Stimulated activated naive B cell treated with anti-CD40 and anti-IgM and Interleukin-4, amounts not matched to agents 10 μg/mL and 1 μg/mL and 100 μg/mL, for 72 hours (primary cell): ENCODE results near the gene ZDBF2.
"Not testable (repeated sequence)": the region's sequence is repeated elsewhere in the genome, so short reads cannot be mapped to it uniquely, and the experiment has no call there.

Source experiments
- ATAC-seq, 2 donors: fragments of 150-1000 bp; cut with Tn5 transposase; replicated peaks; 2 replicates each; pipeline ENCODE4 v1.10.0; 2021; ENCODE audit warnings: moderate library complexity in 1 of 2
- DNase-seq: peaks from one replicate; pipeline ENCODE4 v3.0.0; 2021
- H3K27ac Mint-ChIP-seq: one replicate; pipeline ENCODE4 v1.8.0; 2022; ENCODE audit warnings: mild to moderate bottlenecking, mixed read lengths
- H3K27me3 Mint-ChIP-seq, 2 donors: one replicate each; pipeline ENCODE4 v1.8.0; 2022; ENCODE audit warnings: mixed read lengths in 2 of 2
- H3K36me3 Mint-ChIP-seq, 2 donors: one replicate each; pipeline ENCODE4 v1.8.0; 2022; ENCODE audit warnings: mixed read lengths in 2 of 2, mild to moderate bottlenecking in 1 of 2
- H3K4me1 Mint-ChIP-seq, 2 donors: one replicate each; pipeline ENCODE4 v1.8.0; 2022; ENCODE audit warnings: mixed read lengths in 2 of 2, mild to moderate bottlenecking in 1 of 2
- H3K4me3 Mint-ChIP-seq, 2 donors: one replicate each; pipeline ENCODE4 v1.8.0; 2022; ENCODE audit warnings: mild to moderate bottlenecking in 2 of 2, mixed read lengths in 2 of 2, moderate library complexity in 1 of 2
- H3K9me3 Mint-ChIP-seq, 2 donors: one replicate each; pipeline ENCODE4 v1.8.0; 2022; ENCODE audit warnings: mixed read lengths in 2 of 2, mild to moderate bottlenecking in 1 of 2

Gene ZDBF2

DNA sequence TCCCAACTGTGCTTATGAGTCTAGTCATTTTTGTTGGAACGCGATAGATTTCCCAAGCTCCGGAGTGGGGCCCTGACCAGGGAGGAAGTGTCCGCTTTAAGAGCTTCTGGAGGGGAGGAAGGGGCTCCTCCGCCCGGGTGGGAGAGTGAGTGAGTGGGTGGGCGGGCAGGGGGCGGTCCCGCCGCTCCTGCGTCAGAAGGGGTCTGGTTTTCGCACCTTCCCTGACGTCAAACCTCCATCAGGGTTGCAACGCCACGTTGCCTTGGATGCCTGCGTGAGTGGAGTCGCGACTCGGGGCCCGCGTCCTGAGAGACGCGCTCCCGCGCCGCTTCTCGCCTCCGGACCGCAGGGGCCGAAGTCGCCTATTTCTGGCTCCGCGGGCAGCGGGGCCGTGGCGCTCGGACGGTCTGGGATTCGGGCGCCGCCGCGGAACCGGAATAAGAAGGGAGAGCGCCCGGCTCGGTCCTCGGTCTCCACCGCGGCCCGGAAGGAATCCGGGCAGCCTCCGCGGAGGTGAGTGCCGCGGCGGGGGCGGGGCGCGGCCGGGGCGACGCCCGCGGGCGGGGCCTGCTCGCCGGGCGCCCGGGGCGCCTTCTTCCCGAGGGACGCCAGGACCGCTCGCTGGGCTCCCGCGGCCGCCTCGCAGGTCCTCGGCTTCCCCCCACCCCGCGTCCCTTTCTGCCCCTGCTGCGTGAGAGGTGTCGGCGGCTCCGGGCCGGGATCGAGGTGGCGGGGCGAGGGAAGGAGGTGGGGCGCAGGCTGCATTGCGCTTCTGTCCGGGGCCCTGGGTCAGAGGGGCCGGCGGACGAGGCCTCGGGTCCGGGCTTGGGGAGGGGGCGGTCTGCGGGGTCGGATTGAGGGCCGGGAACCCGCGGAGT is at the start of gene ZDBF2:
Gene ZDBF2, plus strand, starts transcription at position 230 of the 878 bp plus-strand sequence. CDS start 7,187 bp downstream, outside the sequence.
- peak; percentile 83 to 88 for ATAC-seq
- peaks cover 0 to 1% of the 10 kb centered on the region in 2 donors for H3K9me3 Mint-ChIP-seq

DNA sequence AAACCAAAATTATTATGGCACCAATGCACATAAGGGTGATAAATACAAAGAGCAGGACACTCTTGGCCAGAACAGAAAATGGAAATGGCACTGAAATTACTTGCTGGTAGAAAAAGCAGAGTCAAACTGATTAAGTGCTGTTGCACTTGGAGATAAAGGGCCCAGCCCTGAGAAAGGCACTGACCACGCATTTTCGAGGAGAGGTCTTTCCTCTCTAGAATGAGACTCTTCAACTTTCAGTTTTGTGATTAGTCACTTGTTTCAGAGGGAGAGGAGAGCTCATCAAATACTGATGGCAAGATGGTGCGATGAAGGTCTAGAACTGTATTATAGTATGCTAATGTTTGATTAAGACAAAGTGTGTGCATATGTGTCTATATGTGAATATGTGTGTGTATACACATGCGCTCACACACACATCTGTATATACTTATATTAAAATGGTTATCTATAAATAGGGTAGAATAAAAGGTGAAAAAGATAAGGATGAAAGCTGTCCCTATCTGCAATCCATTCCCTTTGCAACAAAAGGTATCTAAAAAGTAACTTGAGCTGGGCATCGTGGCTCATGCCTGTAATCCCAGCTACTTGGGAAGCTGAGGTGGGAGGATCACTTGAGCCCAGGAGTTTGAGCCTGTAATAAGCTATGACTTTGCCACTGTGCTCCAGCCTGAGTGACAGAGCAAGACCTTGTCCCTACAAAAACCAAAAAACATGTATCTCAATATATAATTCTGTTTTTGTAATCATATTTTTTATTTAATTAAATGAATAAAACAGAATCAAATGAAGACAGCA is 48.8 kb upstream of the ZDBF2 start:
- H3K27me3 Mint-ChIP-seq, result peaks cover 16 to 20% of the 10 kb centered on the region in 2 donors
- no peak overlapping the region for H3K27ac Mint-ChIP-seq
- no peak for DNase-seq
- H3K36me3 Mint-ChIP-seq, result peaks cover 0 to 7% of the 10 kb centered on the region in 2 donors
- H3K4me3 Mint-ChIP-seq, result no peak overlapping the region
- H3K9me3 Mint-ChIP-seq, result peaks cover 7% of the 10 kb centered on the region in 2 donors
- no peak for ATAC-seq
- H3K4me1 Mint-ChIP-seq, result no peaks in the 10 kb centered on the region

More for the DNA sequence above, at the start of gene ZDBF2:
- DNase-seq, result peak; percentile 53
- Mint-ChIP-seq H3K27ac (peak within 1 kb of the TSS; percentile 97), H3K27me3 (peaks cover 26 to 29% of the 10 kb centered on the region in 2 donors), H3K36me3 (peaks cover 0 to 1% of the 10 kb centered on the region in 2 donors), H3K4me3 (peak within 1 kb of the TSS; percentile 93 to 94), H3K4me1 (peaks cover 3 to 16% of the 10 kb centered on the region in 2 donors)

DNA sequence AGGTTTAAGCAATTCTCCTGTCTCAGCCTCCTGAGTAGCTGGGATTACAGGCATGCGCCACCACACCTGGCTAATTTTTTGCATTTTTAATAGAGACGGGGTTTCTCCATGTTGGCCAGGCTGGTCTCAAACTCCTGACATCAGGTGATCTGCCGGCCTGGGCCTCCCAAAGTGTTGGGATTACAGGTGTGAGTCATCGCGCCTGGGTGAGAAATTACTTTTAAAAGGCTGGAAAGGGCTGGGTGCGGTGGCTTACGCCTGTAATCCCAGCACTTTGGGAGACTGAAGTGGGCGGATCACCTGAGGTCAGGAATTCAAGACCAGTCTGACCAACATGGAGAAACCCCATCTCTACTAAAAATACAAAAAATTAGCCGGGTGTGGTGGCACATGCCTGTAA is 45.8 kb upstream of the ZDBF2 start:
- H3K27me3 Mint-ChIP-seq, result peaks cover 23 to 25% of the 10 kb centered on the region in 2 donors
- H3K27ac Mint-ChIP-seq, H3K36me3 Mint-ChIP-seq, H3K4me1 Mint-ChIP-seq, ATAC-seq, H3K4me3 Mint-ChIP-seq, DNase-seq, H3K9me3 Mint-ChIP-seq: not testable (repeated sequence)

DNA sequence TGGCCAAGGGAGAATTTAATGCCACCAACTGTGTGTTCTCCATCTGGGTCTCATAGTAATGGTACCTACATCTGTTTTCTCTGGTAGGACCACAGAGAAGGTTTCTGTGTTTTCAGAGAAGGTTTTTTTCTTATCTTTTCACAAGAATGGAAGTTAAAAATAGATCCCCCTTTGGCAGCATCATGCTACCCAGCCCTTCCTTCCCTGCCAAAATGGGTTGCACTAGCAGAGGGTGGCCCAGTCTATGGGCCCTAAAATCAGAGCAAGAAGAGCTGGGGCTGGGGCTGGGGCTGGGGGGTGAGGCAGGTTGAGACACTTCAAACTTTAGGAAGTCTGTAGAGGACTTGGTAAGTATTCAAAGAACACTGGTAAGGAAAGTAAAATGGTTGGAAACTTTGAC is 44.8 kb upstream of the ZDBF2 start:
- H3K4me1 Mint-ChIP-seq, result peaks cover 0 to 1% of the 10 kb centered on the region in 2 donors

DNA sequence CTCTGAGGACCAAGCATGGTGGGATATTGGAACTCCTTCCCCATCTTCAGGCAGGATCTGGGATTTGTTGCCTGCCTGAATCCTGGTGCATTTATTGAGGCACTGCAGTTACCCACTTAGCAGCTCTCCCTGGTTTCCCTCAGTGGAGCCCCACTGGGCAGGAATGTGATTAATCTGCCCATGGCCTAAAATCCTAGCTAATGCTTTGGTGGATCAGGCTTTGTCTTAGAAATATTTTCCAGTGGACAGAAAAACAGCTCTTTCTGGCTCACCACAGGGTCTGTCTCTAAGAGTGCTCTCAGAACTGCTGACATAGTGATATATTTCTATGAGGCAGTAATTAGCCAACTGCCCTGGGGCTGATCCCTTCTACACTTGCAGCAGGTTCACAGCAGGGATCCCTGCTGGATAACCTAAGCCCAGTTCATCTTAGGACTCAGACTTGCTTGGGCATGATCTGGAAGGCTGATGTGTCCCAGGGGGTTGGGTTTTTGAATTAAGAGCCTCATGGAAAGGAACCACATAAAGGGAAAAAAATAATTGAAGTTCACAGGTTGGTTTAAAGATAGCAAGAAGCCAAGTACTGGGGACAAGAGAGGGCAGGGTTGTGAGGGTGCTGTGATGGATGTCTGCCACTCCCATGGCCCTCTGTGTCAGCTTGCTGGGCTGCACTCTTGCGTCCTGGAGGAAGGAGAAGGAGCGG is 44.3 kb upstream of the ZDBF2 start:
- peaks cover 0 to 3% of the 10 kb centered on the region in 2 donors for H3K36me3 Mint-ChIP-seq
- peaks cover 0 to 1% of the 10 kb centered on the region in 2 donors for H3K4me1 Mint-ChIP-seq
- H3K4me3 Mint-ChIP-seq, result no peak overlapping the region

More for the DNA sequence above, 44.8 kb upstream of the ZDBF2 start:
- H3K27me3 Mint-ChIP-seq, result peaks cover 23 to 25% of the 10 kb centered on the region in 2 donors
- H3K9me3 Mint-ChIP-seq, result peaks cover 0 to 2% of the 10 kb centered on the region in 2 donors
- H3K4me3 Mint-ChIP-seq, result no peak overlapping the region
- ATAC-seq (no peak), DNase-seq (no peak)
- peaks cover 0 to 3% of the 10 kb centered on the region in 2 donors for H3K36me3 Mint-ChIP-seq
- no peak overlapping the region for H3K27ac Mint-ChIP-seq

DNA sequence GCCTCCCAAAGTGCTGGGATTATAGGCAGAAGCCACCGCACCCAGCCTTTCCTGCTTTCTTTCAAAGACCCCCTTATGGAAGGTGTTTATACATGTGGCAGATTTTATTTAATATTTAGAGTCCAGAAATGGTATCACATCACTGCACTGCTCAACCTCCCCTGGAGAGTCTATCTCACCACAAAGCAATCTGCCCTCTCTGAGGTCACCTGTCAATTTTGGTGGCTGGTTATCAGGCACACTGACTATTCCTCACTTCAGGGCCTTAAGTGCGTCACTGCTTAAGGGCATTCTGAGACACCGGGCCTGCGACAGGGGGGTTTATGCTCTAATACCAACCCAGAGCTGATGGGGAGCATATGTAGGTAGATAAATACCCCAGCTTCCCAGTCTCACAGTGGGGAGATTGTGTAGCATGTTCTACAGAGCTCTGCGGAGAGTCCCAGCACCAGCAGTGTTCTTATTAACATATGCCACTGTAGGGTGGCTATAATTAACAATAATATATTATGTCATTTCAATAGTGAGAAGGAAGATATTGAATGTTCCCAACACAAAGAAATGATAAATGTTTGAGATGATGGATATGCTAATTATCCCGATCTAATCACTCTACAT is 42.7 kb upstream of the ZDBF2 start:
- peaks cover 0 to 2% of the 10 kb centered on the region in 2 donors for H3K9me3 Mint-ChIP-seq
- ATAC-seq, result no peak
- H3K4me1 Mint-ChIP-seq, result peaks cover 0 to 1% of the 10 kb centered on the region in 2 donors
- H3K27ac Mint-ChIP-seq, result no peak overlapping the region
- no peak overlapping the region for H3K4me3 Mint-ChIP-seq
- peaks cover 23 to 25% of the 10 kb centered on the region in 2 donors for H3K27me3 Mint-ChIP-seq
- DNase-seq, result no peak
- H3K36me3 Mint-ChIP-seq, result peaks cover 0 to 7% of the 10 kb centered on the region in 2 donors

More for the DNA sequence above, 44.3 kb upstream of the ZDBF2 start:
- Mint-ChIP-seq H3K27me3 (peaks cover 23 to 25% of the 10 kb centered on the region in 2 donors), H3K27ac (no peak overlapping the region), H3K9me3 (peaks cover 0 to 2% of the 10 kb centered on the region in 2 donors)
- ATAC-seq (no peak), DNase-seq (no peak)

DNA sequence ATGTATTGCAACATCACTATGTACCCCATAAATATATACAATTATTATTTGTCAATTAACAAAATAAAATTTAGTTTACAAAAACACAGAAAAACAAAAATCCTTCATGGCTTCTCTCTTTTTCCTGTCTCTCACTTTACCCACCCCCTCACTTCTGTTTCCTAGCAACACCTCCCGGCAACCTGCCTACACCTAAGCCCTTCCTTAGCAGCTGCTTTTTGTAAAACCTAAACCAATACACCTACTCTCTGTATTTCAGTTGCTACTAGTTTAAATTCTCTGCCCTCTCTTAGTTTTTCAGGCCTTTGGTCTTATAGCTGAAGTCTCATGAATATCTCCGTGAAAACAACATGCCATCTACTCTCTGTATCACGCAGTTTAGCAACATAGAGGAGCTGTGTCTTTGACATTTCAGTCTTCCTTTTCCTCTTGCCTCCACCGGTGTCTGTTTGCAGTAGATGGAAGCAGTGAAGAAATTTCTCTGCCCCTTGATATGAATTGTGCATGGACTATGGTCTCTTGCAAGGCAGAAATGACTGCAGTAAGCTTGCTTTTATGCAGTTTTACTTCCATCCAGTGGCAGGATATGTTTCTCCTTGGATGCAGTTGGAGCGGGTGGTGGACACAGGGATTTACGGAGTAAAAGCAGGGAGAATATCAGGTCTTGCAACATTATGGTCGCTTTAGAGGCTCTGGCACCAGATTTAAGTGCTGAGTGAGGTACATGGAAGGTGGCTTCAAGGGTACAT is 42.0 kb upstream of the ZDBF2 start:
- DNase-seq, result no peak
- Mint-ChIP-seq H3K9me3 (no peaks in the 10 kb centered on the region), H3K4me1 (peaks cover 0 to 1% of the 10 kb centered on the region in 2 donors), H3K27ac (no peak overlapping the region), H3K27me3 (peaks cover 23 to 24% of the 10 kb centered on the region in 2 donors), H3K36me3 (peaks cover 0 to 7% of the 10 kb centered on the region in 2 donors), H3K4me3 (no peak overlapping the region)
- no peak for ATAC-seq

DNA sequence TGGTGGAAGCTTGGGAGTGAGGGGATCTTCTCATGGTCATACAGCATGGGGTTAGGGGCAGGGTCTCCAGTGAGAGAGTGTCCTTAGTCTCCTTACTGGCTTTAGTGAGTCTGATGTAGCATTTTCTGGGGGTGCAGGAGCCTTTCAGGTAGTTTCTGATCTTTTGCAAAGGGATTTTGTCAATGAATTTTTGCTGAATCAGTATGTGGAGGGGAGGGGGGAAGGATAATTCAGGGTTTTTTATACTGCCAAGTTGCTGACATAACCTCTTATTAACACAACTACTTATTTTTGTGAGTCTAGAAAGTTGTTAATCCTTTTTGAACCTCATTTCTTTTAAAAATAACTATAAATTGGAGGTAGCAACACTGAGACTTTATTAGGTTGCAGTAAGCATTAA is 35.3 kb upstream of the ZDBF2 start:
- no peaks in the 10 kb centered on the region for H3K9me3 Mint-ChIP-seq

DNA sequence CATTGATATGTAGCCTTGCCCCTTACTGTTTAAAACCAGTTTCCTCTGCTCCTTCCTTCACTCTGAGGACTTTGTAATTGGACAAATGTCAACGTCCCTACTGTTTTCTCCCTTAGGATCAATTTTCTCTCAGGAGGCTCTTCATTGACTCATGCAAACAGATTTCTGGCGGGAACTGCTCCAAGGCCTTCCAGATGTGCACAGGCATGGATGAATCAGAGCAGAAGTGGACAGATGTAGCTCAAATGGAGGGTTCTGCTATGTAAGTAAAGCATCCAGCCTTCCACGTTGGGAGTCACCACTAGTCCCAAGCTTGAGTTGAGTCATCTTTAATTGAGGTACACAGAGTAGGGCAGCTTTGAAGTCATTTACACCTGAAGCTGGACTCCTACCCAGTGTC is 34.1 kb upstream of the ZDBF2 start:
- no peaks in the 10 kb centered on the region for H3K9me3 Mint-ChIP-seq
- ATAC-seq (no peak), DNase-seq (no peak)
- peaks cover 3 to 6% of the 10 kb centered on the region in 2 donors for H3K4me1 Mint-ChIP-seq
- no peak overlapping the region for H3K27ac Mint-ChIP-seq
- no peak overlapping the region for H3K4me3 Mint-ChIP-seq
- peaks cover 0 to 3% of the 10 kb centered on the region in 2 donors for H3K36me3 Mint-ChIP-seq
- H3K27me3 Mint-ChIP-seq, result peaks cover 3 to 8% of the 10 kb centered on the region in 2 donors

More for the DNA sequence above, 35.3 kb upstream of the ZDBF2 start:
- Mint-ChIP-seq H3K4me1 (no peaks in the 10 kb centered on the region), H3K4me3 (no peak overlapping the region), H3K27ac (no peak overlapping the region), H3K27me3 (peaks cover 3 to 8% of the 10 kb centered on the region in 2 donors), H3K36me3 (peaks cover 0 to 3% of the 10 kb centered on the region in 2 donors)
- no peak for ATAC-seq
- no peak for DNase-seq

DNA sequence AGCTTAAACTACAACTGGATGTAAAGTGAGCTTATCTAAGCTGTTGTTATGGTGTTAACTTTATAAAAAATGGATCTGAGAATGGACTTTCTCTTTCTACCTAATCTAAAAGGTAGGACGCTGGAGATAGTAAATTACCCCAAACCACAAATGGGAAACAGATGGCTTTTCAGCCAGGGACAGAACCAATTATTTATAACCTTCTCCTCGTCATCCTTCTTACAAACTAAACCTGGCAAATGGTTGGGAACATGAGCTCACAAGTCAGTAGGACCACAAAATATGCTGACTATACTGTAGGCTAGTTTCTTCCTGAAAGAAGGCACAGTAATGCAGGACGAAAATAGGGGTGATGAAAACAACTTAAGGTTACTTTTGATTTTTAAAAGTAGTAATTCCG is 32.7 kb upstream of the ZDBF2 start:
- Mint-ChIP-seq H3K9me3 (no peaks in the 10 kb centered on the region), H3K4me3 (no peak overlapping the region), H3K27ac (no peak overlapping the region), H3K36me3 (no peaks in the 10 kb centered on the region), H3K27me3 (peaks cover 3 to 8% of the 10 kb centered on the region in 2 donors), H3K4me1 (peaks cover 7 to 20% of the 10 kb centered on the region in 2 donors)
- DNase-seq (no peak), ATAC-seq (no peak)

DNA sequence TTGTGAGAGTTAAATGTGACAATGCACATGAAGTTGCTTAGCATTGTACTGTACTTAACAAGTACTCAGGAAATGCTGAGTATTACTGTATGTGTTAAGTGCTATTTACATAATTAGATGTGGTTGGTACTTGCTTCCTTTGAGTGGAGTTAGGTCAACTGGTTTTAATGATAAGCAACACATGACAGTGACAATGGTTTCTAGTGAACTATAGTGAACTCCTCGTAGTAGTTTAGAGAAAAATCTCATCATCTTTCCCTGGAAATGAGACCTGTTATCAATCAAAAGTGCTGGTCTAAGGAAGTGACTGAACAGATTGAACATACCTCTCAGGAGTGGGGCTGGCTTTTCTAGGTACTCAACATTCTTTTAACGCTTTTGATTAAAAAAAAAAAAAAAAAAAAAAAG is 29.2 kb upstream of the ZDBF2 start:
- H3K9me3 Mint-ChIP-seq, result no peaks in the 10 kb centered on the region
- peak overlapping the region in 1 of 2 donors; percentile 28 for H3K4me3 Mint-ChIP-seq
- H3K27me3 Mint-ChIP-seq, result peaks cover 7 to 9% of the 10 kb centered on the region in 2 donors
- peaks cover 11 to 34% of the 10 kb centered on the region in 2 donors for H3K4me1 Mint-ChIP-seq
- ATAC-seq (peak; percentile 49 to 51), DNase-seq (no peak)
- H3K36me3 Mint-ChIP-seq, result no peaks in the 10 kb centered on the region
- no peak overlapping the region for H3K27ac Mint-ChIP-seq

DNA sequence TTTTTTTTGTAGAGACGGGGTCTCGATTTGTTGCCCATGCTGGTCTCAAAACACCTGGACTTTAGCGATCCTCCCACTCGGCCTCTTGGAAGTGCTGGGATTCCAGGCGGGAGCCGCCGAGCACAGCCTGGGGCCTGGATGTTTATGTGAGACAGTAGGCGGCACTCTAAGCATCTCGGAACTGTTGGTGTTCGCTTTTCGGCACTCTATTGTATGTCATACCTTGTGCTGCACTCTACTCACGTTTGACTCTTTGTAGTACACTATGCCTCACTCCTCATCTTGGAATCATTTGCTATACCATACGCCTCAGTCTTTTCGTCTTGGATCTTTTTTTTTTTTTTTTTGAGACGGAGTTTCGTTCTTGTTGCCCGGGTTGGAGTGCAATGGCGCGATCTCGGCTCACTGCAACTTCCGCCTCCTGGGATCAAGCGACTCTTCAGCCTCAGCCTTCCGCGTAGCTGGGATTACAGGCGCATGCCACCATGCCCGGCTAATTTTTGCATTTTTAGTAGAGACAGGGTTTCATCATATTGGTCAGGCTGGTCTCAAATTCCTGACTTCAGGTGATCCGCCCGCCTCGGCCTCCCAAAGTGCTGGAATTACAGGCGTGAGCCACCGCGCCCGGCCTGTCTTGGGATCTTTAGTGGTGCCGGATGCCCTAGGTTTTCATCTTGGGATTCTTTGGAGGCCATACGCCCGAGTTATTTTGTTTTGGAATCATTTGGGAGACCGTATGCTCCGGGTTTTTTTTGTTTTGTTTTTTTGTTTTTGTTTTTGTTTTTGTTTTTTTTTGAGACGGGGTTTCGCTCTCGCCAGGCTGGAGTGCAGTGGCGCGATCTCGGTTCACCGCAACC is 24.2 kb upstream of the ZDBF2 start:
- no peak for DNase-seq
- Mint-ChIP-seq H3K27ac (peak overlapping the region; percentile 6), H3K4me1 (peaks cover 14 to 37% of the 10 kb centered on the region in 2 donors), H3K9me3 (peaks cover 0 to 2% of the 10 kb centered on the region in 2 donors), H3K27me3 (peaks cover 40 to 41% of the 10 kb centered on the region in 2 donors), H3K4me3 (peak overlapping the region; percentile 79 to 85), H3K36me3 (no peaks in the 10 kb centered on the region)
- peak in 1 of 2 donors; percentile 28 for ATAC-seq
